Upper lobe of right lung (tissue), 1 donor: ENCODE results near the gene TLDC2. TPM values are rescaled to one million over a fixed set of nuclear protein-coding genes. Genes with fewer than 3 reads are reported as not detected.

ENCODE experiments used
- ATAC-seq: fragments of 200-7000 bp; cut with Tn5 transposase; one replicate; pipeline ENCODE4 v1.9.1; 2020; ENCODE audit warnings: mild to moderate bottlenecking, moderate library complexity
- DNase-seq: peaks from one replicate; pipeline ENCODE4 v3.0.0-alpha.2; 2020
- H3K27ac ChIP-seq: fragments of 200-600 bp; one replicate; pipeline ENCODE4 v1.8.0; 2022
- H3K27me3 ChIP-seq: fragments of 200-600 bp; one replicate; pipeline ENCODE4 v1.8.0; 2022; ENCODE audit warnings: mild to moderate bottlenecking
- H3K36me3 ChIP-seq: fragments of 200-600 bp; one replicate; pipeline ENCODE4 v1.8.0; 2022
- H3K4me1 ChIP-seq: fragments of 200-600 bp; one replicate; pipeline ENCODE4 v1.8.0; 2022
- H3K4me3 ChIP-seq: fragments of 200-600 bp; one replicate; pipeline ENCODE4 v1.8.0; 2022; ENCODE audit warnings: mild to moderate bottlenecking
- H3K9me3 ChIP-seq: fragments of 200-600 bp; one replicate; pipeline ENCODE4 v1.8.0; 2022
- intact Hi-C: fragments of 100-400 bp; cut with DNase I; formaldehyde crosslinking; loops from one replicate; pipeline ENCODE4 v1.11.0; 2022
- total RNA-seq: library from RNA; stranded (reverse); fragmentation: NEBNext Ultra II Directional; extraction: Animal tissue kit (Norgen Biotek cat#: 25700); gene quantifications from one replicate; pipeline ENCODE4 v1.2.1, GENCODE V29; 2021
- TF ChIP-seq, protein P1 (sequence below): fragments of 200-600 bp; IDR thresholded peaks from one replicate; pipeline ENCODE4 v1.8.0; 2022; ENCODE audit warnings: antibody characterized with exemption
- donor health status: DM: no; HTN: yes; CAD: no; lungs with severe emphysema.

The TLDC2 gene
- total RNA-seq, 1 donor from 2014 or later = 1.6 TPM

DNA sequence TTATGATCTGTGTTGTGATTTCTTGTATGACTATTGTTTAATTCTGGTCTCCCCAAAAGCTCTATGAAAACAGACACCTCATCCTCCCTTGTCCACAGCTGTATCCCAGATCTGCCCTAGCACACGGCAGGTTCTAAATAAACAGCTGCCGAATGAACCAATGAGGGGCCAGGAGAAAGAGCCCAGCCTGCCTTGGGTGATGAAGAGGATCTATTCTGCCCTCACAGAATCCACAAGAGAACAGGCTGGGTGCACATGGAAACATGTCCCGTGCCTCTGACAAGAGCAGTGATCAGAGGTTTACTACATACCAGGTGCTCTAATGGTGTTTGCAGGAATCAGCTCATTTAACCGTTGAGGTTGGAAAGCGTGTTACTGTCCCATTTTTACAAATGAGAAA, 15.6 kb upstream of the TLDC2 start:
- no peaks in the 10 kb centered on the region for H3K27me3 ChIP-seq
- no peak for DNase-seq
- peak overlapping the region; percentile 75 for H3K27ac ChIP-seq
- no peaks in the 10 kb centered on the region for H3K9me3 ChIP-seq
- H3K4me3 ChIP-seq = no peak overlapping the region
- ATAC-seq = no peak
- peaks cover 58% of the 10 kb centered on the region for H3K4me1 ChIP-seq
- no peaks in the 10 kb centered on the region for H3K36me3 ChIP-seq
- intact Hi-C loops = no loop called here
- TF ChIP-seq, protein P1, sequence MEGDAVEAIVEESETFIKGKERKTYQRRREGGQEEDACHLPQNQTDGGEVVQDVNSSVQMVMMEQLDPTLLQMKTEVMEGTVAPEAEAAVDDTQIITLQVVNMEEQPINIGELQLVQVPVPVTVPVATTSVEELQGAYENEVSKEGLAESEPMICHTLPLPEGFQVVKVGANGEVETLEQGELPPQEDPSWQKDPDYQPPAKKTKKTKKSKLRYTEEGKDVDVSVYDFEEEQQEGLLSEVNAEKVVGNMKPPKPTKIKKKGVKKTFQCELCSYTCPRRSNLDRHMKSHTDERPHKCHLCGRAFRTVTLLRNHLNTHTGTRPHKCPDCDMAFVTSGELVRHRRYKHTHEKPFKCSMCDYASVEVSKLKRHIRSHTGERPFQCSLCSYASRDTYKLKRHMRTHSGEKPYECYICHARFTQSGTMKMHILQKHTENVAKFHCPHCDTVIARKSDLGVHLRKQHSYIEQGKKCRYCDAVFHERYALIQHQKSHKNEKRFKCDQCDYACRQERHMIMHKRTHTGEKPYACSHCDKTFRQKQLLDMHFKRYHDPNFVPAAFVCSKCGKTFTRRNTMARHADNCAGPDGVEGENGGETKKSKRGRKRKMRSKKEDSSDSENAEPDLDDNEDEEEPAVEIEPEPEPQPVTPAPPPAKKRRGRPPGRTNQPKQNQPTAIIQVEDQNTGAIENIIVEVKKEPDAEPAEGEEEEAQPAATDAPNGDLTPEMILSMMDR = no peak

DNA sequence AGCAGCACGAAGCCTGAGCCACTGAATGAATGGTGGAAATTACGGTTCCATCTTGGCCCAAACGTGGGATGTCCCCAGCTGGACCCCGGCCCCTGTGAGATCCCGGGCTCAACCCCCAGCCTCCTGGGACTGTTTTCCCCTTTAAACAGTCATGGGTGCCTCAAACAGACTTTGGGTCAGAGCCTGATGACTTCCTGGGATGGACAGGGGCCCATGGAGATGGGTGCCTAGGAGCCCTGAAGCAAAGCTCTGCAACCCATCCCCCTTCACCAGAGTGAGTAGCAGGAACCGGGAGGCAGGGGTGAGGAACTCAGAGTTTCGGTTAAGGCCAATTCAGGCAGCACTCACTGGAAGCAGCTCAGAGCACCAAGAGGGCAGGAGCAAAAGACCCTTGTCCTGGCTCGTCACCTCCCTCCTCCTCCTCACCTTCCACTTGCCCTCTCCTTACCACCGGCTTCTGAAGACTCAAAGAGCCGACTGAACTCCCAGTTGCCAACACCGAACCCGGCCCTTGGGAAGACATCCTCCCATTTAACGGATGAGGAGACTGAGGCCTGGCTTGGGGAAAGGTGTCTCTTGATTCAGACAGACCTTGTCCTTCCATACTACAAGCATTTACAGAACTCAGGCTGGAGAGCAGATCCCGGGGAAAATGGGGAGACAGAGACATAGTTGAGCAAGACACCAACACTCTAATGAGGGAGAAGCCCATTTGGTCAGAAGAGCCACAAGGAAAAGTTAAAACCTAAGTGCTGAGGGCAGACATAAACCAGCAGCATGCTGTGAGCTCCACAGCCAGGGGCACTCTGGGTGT, 14.9 kb upstream of the TLDC2 start:
- TF ChIP-seq, protein P1 = no peak
- ATAC-seq (no peak), DNase-seq (no peak)
- Histone ChIP-seq H3K9me3 (no peaks in the 10 kb centered on the region), H3K4me1 (peaks cover 51% of the 10 kb centered on the region), H3K36me3 (no peaks in the 10 kb centered on the region), H3K27ac (peak overlapping the region; percentile 75), H3K27me3 (no peaks in the 10 kb centered on the region), H3K4me3 (peak overlapping the region; percentile 60)
- intact Hi-C loops = no loop called here

DNA sequence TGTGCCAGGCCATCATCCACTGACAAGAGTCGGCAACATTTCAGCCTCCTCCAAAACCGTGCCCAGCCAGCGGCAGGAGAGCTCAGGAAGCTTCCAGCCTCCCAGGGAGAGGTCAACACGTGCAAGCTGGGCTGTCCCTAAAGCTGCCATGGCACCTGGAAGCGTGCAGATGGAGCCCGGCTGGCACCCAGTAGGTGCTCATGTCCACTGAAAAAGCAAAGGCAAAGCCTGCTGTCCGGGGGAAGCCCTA, 14.4 kb upstream of the TLDC2 start:
- no peak for ATAC-seq
- Histone ChIP-seq H3K9me3 (no peaks in the 10 kb centered on the region), H3K36me3 (no peaks in the 10 kb centered on the region), H3K4me3 (peak overlapping the region; percentile 60), H3K27ac (peak overlapping the region; percentile 75), H3K27me3 (no peaks in the 10 kb centered on the region), H3K4me1 (peaks cover 46% of the 10 kb centered on the region)
- TF ChIP-seq, protein P1 = no peak
- DNase-seq = no peak
- intact Hi-C loops = no loop called here

- H3K9me3 ChIP-seq = no peaks in the 10 kb centered on the region
- peak; percentile 51 for ATAC-seq
- no peaks in the 10 kb centered on the region for H3K27me3 ChIP-seq
- TF ChIP-seq, protein P1 = no peak
- H3K27ac ChIP-seq = peak overlapping the region; percentile 75
- no peaks in the 10 kb centered on the region for H3K36me3 ChIP-seq
- DNase-seq = peak; percentile 76
- peak overlapping the region; percentile 60 for H3K4me3 ChIP-seq
- intact Hi-C loops = no loop called here
- peaks cover 40% of the 10 kb centered on the region for H3K4me1 ChIP-seq
Observed at GRCh38 chr20:36861875-36862801, 13.8 kb upstream of the TLDC2 start.

- no peaks in the 10 kb centered on the region for H3K9me3 ChIP-seq
- H3K4me3 ChIP-seq = peak overlapping the region; percentile 60
- no peaks in the 10 kb centered on the region for H3K36me3 ChIP-seq
- H3K27me3 ChIP-seq = no peaks in the 10 kb centered on the region
- ATAC-seq = no peak
- no peak for DNase-seq
- H3K4me1 ChIP-seq = peaks cover 34% of the 10 kb centered on the region
- no peak overlapping the region for H3K27ac ChIP-seq
- intact Hi-C loops = no loop called here
- TF ChIP-seq, protein P1 = no peak
Observed at GRCh38 chr20:36862857-36863668, 12.9 kb upstream of the TLDC2 start.
